GM21423 (cell line): ENCODE results near the gene ENC1.

ENCODE experiments used
- ATAC-seq: cut with Tn5 transposase; IDR thresholded peaks from one replicate; pipeline ENCODE4 v1.9.1; 2021; ENCODE audit warnings: mild to moderate bottlenecking, moderate library complexity; ENCODE audit not compliant: unreplicated experiment

The ENC1 gene

GRCh38 chr5:74616236-74617146, 24.0 kb downstream of the ENC1 start:
- ATAC-seq = no peak

GRCh38 chr5:74613283-74613682, 27.2 kb downstream of the ENC1 start:
- ATAC-seq = no peak

GRCh38 chr5:74612045-74612444, 28.5 kb downstream of the ENC1 start:
- ATAC-seq = no peak

- no peak for ATAC-seq
Measured at GRCh38 chr5:74608736-74609601, 31.6 kb downstream of the ENC1 start.

- ATAC-seq = no peak
Measured at GRCh38 chr5:74605759-74606158, 34.8 kb downstream of the ENC1 start.

GRCh38 chr5:74603376-74603775, 37.2 kb downstream of the ENC1 start:
- ATAC-seq = no peak

GRCh38 chr5:74599148-74599547, 41.4 kb downstream of the ENC1 start:
- no peak for ATAC-seq

- no peak for ATAC-seq
Measured at GRCh38 chr5:74598731-74599130, 41.8 kb downstream of the ENC1 start.

GRCh38 chr5:74596927-74597326, 43.6 kb downstream of the ENC1 start:
- no peak for ATAC-seq

- ATAC-seq = no peak
Measured at GRCh38 chr5:74595143-74595925, 45.2 kb downstream of the ENC1 start.

GRCh38 chr5:74594137-74595040, 46.1 kb downstream of the ENC1 start:
- ATAC-seq = no peak

GRCh38 chr5:74589204-74590056, 51.1 kb downstream of the ENC1 start:
- ATAC-seq = no peak

- ATAC-seq = no peak
Measured at GRCh38 chr5:74588415-74588814, 52.1 kb downstream of the ENC1 start.

GRCh38 chr5:74587890-74588289, 52.6 kb downstream of the ENC1 start:
- ATAC-seq = no peak

GRCh38 chr5:74587300-74587699, 53.2 kb downstream of the ENC1 start:
- ATAC-seq = no peak

- no peak for ATAC-seq
Measured at GRCh38 chr5:74586856-74587255, 53.7 kb downstream of the ENC1 start.

- no peak for ATAC-seq
Measured at GRCh38 chr5:74582853-74583252, 57.7 kb downstream of the ENC1 start.

GRCh38 chr5:74581988-74582365, 58.6 kb downstream of the ENC1 start:
- no peak for ATAC-seq

- no peak for ATAC-seq
Measured at GRCh38 chr5:74580729-74581109, 59.8 kb downstream of the ENC1 start.
